Transverse colon (tissue), 4 donors: ENCODE measurements around the gene AGMAT. TPM values are rescaled to one million over a fixed set of nuclear protein-coding genes. Genes with fewer than 3 reads are reported as not detected.

Experiments used
- DNase-seq: peaks from one replicate; pipeline ENCODE4 v3.0.0-alpha.2; 2019
- H3K27ac ChIP-seq, 4 donors: fragments of 200-600 bp; sonication (generic); 2 replicates each; pipeline ENCODE4 v1.5.1; 2016 to 2018; ENCODE audit warnings: inconsistent platforms in 4 of 4
- H3K27me3 ChIP-seq: fragments of 200-600 bp; sonication (generic); 2 replicates; pipeline ENCODE4 v1.5.1; 2017; ENCODE audit warnings: inconsistent platforms
- H3K36me3 ChIP-seq, 4 donors: fragments of 200-600 bp; sonication (generic); 2 replicates each; pipeline ENCODE4 v1.5.1; 2017 to 2019; ENCODE audit warnings: inconsistent platforms in 4 of 4
- H3K4me1 ChIP-seq, 4 donors: fragments of 200-600 bp; sonication (generic); 2 replicates each; pipeline ENCODE4 v1.5.1; 2017 to 2020; ENCODE audit warnings: inconsistent platforms in 4 of 4
- H3K4me3 ChIP-seq, 4 donors: fragments of 200-600 bp; sonication (generic); 1 replicate in 1 of 4; 2 replicates in 3 of 4; pipeline versions ENCODE4 v1.5.1 to v1.6.1; 2017 to 2019; ENCODE audit warnings: inconsistent platforms in 4 of 4
- H3K9me3 ChIP-seq, 2 donors: fragments of 200-600 bp; sonication (generic); 2 replicates each; pipeline ENCODE4 v1.5.1; 2017 to 2019; ENCODE audit warnings: inconsistent platforms in 2 of 2
- CTCF ChIP-seq, 5 experiments: fragments of 200-600 bp in 3 of 5; fragments of 450-650 bp in 2 of 5; sonication (generic) in 3 of 5; IDR thresholded peaks; 1 replicate in 2 of 5; 2 replicates in 3 of 5; pipeline ENCODE4 v1.5.1; 2016 to 2017; ENCODE audit warnings: antibody characterized with exemption in 5 of 5, inconsistent platforms in 3 of 5, mild to moderate bottlenecking in 2 of 5, moderate library complexity in 1 of 5
- EP300 ChIP-seq: sonication (generic); formaldehyde crosslinking; IDR thresholded peaks from one replicate; pipeline ENCODE4 v1.6.1; 2017; ENCODE audit warnings: antibody characterized with exemption, low read depth
- POLR2A ChIP-seq: fragments of 450-650 bp; IDR thresholded peaks from one replicate; pipeline ENCODE4 v1.6.1; 2016; ENCODE audit warnings: antibody characterized with exemption, mild to moderate bottlenecking, moderate library complexity
- POLR2AphosphoS5 ChIP-seq, 3 donors: sonication (generic); formaldehyde crosslinking; IDR thresholded peaks; one replicate each; pipeline ENCODE4 v1.6.1; 2016; ENCODE audit warnings: antibody characterized with exemption in 3 of 3
- WGBS, 2 donors: methylation state at CpG; one replicate each; pipeline ENCODE4 v1.1.5; 2018; ENCODE audit warnings: low coverage in 1 of 2; 5-methylcytosine and 5-hydroxymethylcytosine counted together
- in situ Hi-C, 4 donors: fragments of 200-750 bp; cut with MboI; loops; one replicate each; pipeline versions ENCODE4 v1.15.0 to v1.15.1; 2017; ENCODE audit warnings: low sequenced_read_pairs in 3 of 4, low pct_ligation_motif_present in 1 of 4, low pct_unique_long_range_greater_than_20kb in 1 of 4
- intact Hi-C: fragments of 100-400 bp; cut with DNase I; formaldehyde crosslinking; loops from one replicate; pipeline ENCODE4 v1.15.1; 2023; ENCODE audit warnings: low total_unique reads
- total RNA-seq, 4 donors: library from RNA; depleted of rRNA; stranded (reverse); fragments of >200 nt; gene quantifications; one replicate each; pipeline ENCODE4 v1.1.0, GENCODE V29; 2016

AGMAT gene
- total RNA-seq, 4 donors from 2014 or later: 6.7 to 24.1 (median 13.7) TPM

GRCh38 chr1:15622712-15623373 lies 38.0 kb upstream of the AGMAT start:
- 79 to 83% methylated on average over 6 to 7 of the region's 7 CpGs for WGBS, 2 donors
- in situ Hi-C loops (no loop called here), intact Hi-C loops (no loop called here)
- no peak for DNase-seq
- peaks cover 0 to 12% (median 4%) of the 10 kb centered on the region in 4 donors for H3K36me3 ChIP-seq
- H3K27ac ChIP-seq: no peak overlapping the region
- peaks cover 25 to 74% (median 38%) of the 10 kb centered on the region in 4 donors for H3K4me1 ChIP-seq
- no peaks in the 10 kb centered on the region for H3K27me3 ChIP-seq
- H3K4me3 ChIP-seq: no peak overlapping the region
- TF ChIP-seq POLR2AphosphoS5 (IDR thresholded peaks at IDR 0.05) (no peak), CTCF (IDR thresholded peaks at IDR 0.05) (no peak), POLR2A (no peak), EP300 (no peak)
- H3K9me3 ChIP-seq: no peaks in the 10 kb centered on the region

- H3K4me3 ChIP-seq: no peak overlapping the region
- 77 to 88% methylated on average over 5 of the region's 5 CpGs for WGBS, 2 donors
- in situ Hi-C loops (no loop called here), intact Hi-C loops (no loop called here)
- H3K27ac ChIP-seq: no peak overlapping the region
- no peaks in the 10 kb centered on the region for H3K9me3 ChIP-seq
- peaks cover 25 to 74% (median 38%) of the 10 kb centered on the region in 4 donors for H3K4me1 ChIP-seq
- TF ChIP-seq POLR2A (no peak), CTCF (IDR thresholded peaks at IDR 0.05) (no peak), POLR2AphosphoS5 (IDR thresholded peaks at IDR 0.05) (no peak), EP300 (no peak)
- DNase-seq: no peak
- H3K36me3 ChIP-seq: peaks cover 0 to 4% (median 2%) of the 10 kb centered on the region in 4 donors
- H3K27me3 ChIP-seq: no peaks in the 10 kb centered on the region
Measured at GRCh38 chr1:15621975-15622374, 37.1 kb upstream of the AGMAT start.

- intact Hi-C loops: no loop called here
Measured at GRCh38 chr1:15620902-15621682, 36.2 kb upstream of the AGMAT start.

More at GRCh38 chr1:15620902-15621682, 36.2 kb upstream of the AGMAT start:
- Histone ChIP-seq H3K27ac (peak overlapping the region in 1 of 4 donors; percentile 100), H3K9me3 (no peaks in the 10 kb centered on the region), H3K4me1 (peaks cover 30 to 78% (median 43%) of the 10 kb centered on the region in 4 donors), H3K4me3 (no peak overlapping the region), H3K27me3 (no peaks in the 10 kb centered on the region), H3K36me3 (no peaks in the 10 kb centered on the region)
- 85 to 100% methylated on average over 4 to 7 of the region's 7 CpGs for WGBS, 2 donors
- no peak for DNase-seq
- TF ChIP-seq POLR2A: no peak
- no peak for TF ChIP-seq CTCF (IDR thresholded peaks at IDR 0.05)
- TF ChIP-seq POLR2AphosphoS5 (IDR thresholded peaks at IDR 0.05): no peak
- no peak for TF ChIP-seq EP300
- in situ Hi-C loops: no loop called here
